GM12865 (cell line): ENCODE results near the gene PTGDS.

ENCODE experiments used
- DNase-seq: peaks from one replicate; pipeline ENCODE4 v3.0.0; 2010; ENCODE audit warnings: low read depth
- H3K4me3 ChIP-seq: 2 replicates; pipeline ENCODE4 v1.5.1; 2011; ENCODE audit warnings: mild to moderate bottlenecking, low read depth, low read length, control low read depth
- TF ChIP-seq, protein P1 (sequence below): IDR thresholded peaks from 2 replicates; pipeline ENCODE4 v1.5.1; 2011; ENCODE audit warnings: low read length, control low read depth, low read depth, inconsistent platforms; ENCODE audit not compliant: insufficient read depth; ENCODE audit errors: missing control alignments

The PTGDS gene

DNA sequence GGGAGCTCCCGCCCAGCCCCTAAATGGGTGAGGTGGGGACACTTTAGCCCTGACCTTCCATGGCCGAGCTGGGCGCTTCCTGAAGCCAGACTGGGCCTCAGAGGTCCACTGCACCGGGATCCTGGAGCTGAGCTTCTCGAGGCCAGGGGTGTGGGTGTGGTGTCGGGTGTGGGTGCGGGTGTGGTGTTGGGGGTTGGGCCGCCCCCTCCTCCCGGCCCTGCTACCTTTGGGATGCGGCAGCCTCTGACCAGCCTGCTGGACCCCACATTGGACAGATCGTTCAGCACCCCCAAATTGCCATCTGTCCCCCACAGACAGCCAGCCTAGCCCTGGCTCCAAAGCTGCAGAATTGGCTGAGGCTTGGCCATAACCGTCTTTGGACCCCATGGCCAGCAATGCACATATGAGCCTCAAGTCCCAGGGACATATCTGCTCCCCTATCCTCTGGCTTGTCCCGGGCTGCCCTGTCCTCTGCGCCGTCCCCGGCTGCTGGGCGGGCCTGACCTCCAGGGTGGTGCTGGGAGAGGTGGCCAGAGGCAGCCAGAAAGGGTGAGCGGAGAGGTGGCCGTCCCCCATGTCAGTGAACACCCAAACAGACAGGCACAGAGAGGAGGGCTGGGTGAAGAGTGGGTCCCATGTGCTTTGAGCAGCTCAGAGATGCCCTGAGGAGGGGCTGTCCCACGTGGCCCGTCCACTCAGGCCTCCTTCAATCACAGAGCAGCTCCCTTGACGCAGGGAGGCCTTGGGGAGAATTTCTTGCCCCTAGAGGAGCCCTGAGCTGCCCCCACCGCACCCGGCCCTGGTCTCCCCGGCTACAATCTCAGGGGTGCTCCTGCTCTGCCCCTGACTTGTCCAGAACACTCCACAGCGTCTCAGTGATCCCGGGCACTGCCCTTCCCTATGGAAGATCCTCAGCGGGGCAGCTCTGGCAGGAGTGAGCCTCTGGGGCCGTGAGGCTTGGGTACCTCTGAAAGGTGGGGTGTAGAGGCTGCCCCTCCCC is 3.4 kb upstream of the PTGDS start:
- no peak overlapping the region for H3K4me3 ChIP-seq
- no peak for DNase-seq
- TF ChIP-seq, protein P1, sequence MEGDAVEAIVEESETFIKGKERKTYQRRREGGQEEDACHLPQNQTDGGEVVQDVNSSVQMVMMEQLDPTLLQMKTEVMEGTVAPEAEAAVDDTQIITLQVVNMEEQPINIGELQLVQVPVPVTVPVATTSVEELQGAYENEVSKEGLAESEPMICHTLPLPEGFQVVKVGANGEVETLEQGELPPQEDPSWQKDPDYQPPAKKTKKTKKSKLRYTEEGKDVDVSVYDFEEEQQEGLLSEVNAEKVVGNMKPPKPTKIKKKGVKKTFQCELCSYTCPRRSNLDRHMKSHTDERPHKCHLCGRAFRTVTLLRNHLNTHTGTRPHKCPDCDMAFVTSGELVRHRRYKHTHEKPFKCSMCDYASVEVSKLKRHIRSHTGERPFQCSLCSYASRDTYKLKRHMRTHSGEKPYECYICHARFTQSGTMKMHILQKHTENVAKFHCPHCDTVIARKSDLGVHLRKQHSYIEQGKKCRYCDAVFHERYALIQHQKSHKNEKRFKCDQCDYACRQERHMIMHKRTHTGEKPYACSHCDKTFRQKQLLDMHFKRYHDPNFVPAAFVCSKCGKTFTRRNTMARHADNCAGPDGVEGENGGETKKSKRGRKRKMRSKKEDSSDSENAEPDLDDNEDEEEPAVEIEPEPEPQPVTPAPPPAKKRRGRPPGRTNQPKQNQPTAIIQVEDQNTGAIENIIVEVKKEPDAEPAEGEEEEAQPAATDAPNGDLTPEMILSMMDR, result no peak

GRCh38 chr9:136974817-136975535 is 2.3 kb upstream of the PTGDS start:
- TF ChIP-seq, protein P1, result no peak
- H3K4me3 ChIP-seq, result no peak overlapping the region
- no peak for DNase-seq

- TF ChIP-seq, protein P1, result peak; percentile 21
- peak; percentile 44 for DNase-seq
These were observed 1.7 kb upstream of the PTGDS start for GRCh38 chr9:136975644-136976043.

GRCh38 chr9:136977649-136978072 is 357 bp downstream of the PTGDS start:
- DNase-seq, result no peak
- H3K4me3 ChIP-seq, result no peak overlapping the region
- TF ChIP-seq, protein P1, result no peak

More at GRCh38 chr9:136975644-136976043, 1.7 kb upstream of the PTGDS start:
- no peak overlapping the region for H3K4me3 ChIP-seq

- no peak overlapping the region for H3K4me3 ChIP-seq
- TF ChIP-seq, protein P1, result no peak
- DNase-seq, result peak; percentile 51
These were observed 965 bp downstream of the PTGDS start for GRCh38 chr9:136978073-136978864.

GRCh38 chr9:136978865-136979544 is 1.7 kb downstream of the PTGDS start:
- no peak for DNase-seq
- no peak overlapping the region for H3K4me3 ChIP-seq
- TF ChIP-seq, protein P1, result no peak
